HCT116 (cell line): ENCODE data around the gene TMUB1.

Experiments
- CEBPB ChIP-seq: IDR thresholded peaks from 2 replicates; pipeline ENCODE4 v1.6.1; 2012; ENCODE audit warnings: low read depth
- EZH2phosphoT487 ChIP-seq: fragments of 200-600 bp; IDR thresholded peaks from 2 replicates; pipeline ENCODE4 v1.6.1; 2018; ENCODE audit warnings: antibody characterized with exemption, borderline replicate concordance
- POLR2A ChIP-seq: IDR thresholded peaks from 2 replicates; pipeline ENCODE4 v1.7.0; 2011; ENCODE audit warnings: borderline replicate concordance; ENCODE audit not compliant: insufficient read depth, insufficient read length; ENCODE audit errors: extremely low read depth
- YY1 ChIP-seq: IDR thresholded peaks from 2 replicates; pipeline ENCODE4 v1.6.1; 2011; ENCODE audit warnings: low read length, low read depth, moderate library complexity, mild to moderate bottlenecking; ENCODE audit not compliant: insufficient replicate concordance; ENCODE audit errors: extremely low read depth
- TF ChIP-seq, protein P1 (sequence below), 3 experiments: fragments of 200-600 bp in 1 of 3; sonication (generic) in 1 of 3; IDR thresholded peaks in 2 of 3; conservative IDR thresholded peaks in 1 of 3; 2 replicates each; pipeline ENCODE4 v1.5.1; 2012 to 2017; ENCODE audit warnings: low read depth in 2 of 3, low read length in 2 of 3, antibody characterized with exemption in 1 of 3, borderline replicate concordance in 1 of 3, control low read depth in 1 of 3, mild to moderate bottlenecking in 1 of 3, mixed read lengths in 1 of 3, mixed run types in 1 of 3, moderate library complexity in 1 of 3; ENCODE audit not compliant: insufficient read depth in 1 of 3
- TF ChIP-seq, protein P2 (sequence below): IDR thresholded peaks from 2 replicates; pipeline ENCODE4 v1.6.1; 2011; ENCODE audit warnings: mild to moderate bottlenecking, low read length, moderate library complexity; ENCODE audit not compliant: insufficient replicate concordance; ENCODE audit errors: extremely low read depth

DNA sequence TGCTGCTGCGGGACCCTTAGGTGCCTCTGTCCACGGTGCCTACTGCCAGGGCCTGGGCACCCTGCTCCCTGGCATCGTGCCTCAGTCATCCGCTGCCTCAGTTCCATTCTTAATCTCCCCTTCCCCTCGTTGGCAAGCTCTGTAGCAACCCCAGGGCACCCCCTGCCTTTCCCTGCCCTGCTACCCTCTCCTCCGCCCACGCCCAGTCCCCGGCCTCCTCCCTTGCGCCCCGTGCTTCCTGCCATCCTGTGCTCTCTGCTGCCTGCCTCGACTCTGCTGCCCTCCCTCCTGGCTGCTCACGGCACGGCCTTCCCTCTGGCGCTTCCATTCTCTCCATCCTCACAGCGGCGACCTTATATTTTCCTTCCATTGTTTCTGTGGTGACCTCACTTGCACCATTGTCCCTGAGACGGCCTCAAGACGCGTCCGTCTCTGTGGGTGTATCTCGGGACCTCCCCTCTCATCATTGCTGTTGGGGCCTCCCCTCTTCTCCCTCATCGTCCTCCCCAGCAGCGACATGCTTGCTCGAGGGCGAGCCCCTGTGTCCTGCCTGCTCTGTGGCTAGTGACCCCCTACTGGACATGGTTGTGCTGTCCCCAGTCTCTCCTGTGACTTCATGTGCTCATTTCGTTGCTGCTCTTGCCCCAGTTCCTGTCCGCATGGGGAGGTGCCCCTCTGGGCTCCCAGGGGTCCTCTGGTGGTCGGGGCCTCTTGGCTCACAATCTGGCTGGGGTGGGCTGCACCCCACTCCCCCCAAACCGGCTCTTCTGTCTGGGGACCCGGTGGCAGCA is 38.3 kb upstream of the TMUB1 start:
- no peak for TF ChIP-seq POLR2A
- TF ChIP-seq, protein P1, sequence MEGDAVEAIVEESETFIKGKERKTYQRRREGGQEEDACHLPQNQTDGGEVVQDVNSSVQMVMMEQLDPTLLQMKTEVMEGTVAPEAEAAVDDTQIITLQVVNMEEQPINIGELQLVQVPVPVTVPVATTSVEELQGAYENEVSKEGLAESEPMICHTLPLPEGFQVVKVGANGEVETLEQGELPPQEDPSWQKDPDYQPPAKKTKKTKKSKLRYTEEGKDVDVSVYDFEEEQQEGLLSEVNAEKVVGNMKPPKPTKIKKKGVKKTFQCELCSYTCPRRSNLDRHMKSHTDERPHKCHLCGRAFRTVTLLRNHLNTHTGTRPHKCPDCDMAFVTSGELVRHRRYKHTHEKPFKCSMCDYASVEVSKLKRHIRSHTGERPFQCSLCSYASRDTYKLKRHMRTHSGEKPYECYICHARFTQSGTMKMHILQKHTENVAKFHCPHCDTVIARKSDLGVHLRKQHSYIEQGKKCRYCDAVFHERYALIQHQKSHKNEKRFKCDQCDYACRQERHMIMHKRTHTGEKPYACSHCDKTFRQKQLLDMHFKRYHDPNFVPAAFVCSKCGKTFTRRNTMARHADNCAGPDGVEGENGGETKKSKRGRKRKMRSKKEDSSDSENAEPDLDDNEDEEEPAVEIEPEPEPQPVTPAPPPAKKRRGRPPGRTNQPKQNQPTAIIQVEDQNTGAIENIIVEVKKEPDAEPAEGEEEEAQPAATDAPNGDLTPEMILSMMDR (IDR thresholded peaks at IDR 0.05 in 2 of 3, conservative IDR thresholded peaks at IDR 0.05 in 1 of 3; ENCODE audit: borderline replicate concordance in 1 of 3, insufficient read depth in 1 of 3, low read depth in 2 of 3, low read length in 2 of 3) = no peak
- TF ChIP-seq, protein P2, sequence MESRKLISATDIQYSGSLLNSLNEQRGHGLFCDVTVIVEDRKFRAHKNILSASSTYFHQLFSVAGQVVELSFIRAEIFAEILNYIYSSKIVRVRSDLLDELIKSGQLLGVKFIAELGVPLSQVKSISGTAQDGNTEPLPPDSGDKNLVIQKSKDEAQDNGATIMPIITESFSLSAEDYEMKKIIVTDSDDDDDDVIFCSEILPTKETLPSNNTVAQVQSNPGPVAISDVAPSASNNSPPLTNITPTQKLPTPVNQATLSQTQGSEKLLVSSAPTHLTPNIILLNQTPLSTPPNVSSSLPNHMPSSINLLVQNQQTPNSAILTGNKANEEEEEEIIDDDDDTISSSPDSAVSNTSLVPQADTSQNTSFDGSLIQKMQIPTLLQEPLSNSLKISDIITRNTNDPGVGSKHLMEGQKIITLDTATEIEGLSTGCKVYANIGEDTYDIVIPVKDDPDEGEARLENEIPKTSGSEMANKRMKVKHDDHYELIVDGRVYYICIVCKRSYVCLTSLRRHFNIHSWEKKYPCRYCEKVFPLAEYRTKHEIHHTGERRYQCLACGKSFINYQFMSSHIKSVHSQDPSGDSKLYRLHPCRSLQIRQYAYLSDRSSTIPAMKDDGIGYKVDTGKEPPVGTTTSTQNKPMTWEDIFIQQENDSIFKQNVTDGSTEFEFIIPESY = no peak
- TF ChIP-seq CEBPB = no peak
- TF ChIP-seq YY1 = no peak
- TF ChIP-seq EZH2phosphoT487 = no peak
